Activated CD4-positive, alpha-beta T cell treated with anti-CD3 and anti-CD28 coated beads for 36 hours (primary cell): ENCODE data around the gene ATP8A2. TPM values are rescaled to one million over a fixed set of nuclear protein-coding genes. Genes with fewer than 3 reads are reported as not detected.

Experiments
- ATAC-seq: fragments of 200-7000 bp; cut with Tn5 transposase; one replicate; pipeline ENCODE4 v1.10.0; 2021; ENCODE audit warnings: mild to moderate bottlenecking, moderate library complexity
- CTCF ChIA-PET: fragments of 350-600 bp; sonication (Branson Sonifier 250); formaldehyde crosslinking; loops from one replicate; lab custom pipeline; 2021; ENCODE audit warnings: antibody characterized with exemption; lab: Charles Lee
- POLR2A ChIA-PET: fragments of 350-600 bp; sonication (Branson Sonifier 250); formaldehyde crosslinking; loops from one replicate; lab custom pipeline; 2021; ENCODE audit warnings: antibody characterized with exemption, inconsistent platforms; lab: Charles Lee
- DNase-seq: peaks from one replicate; pipeline ENCODE4 v3.0.0-alpha.2; 2020
- H3K27ac Mint-ChIP-seq: one replicate; pipeline ENCODE4 v1.8.0; 2021; ENCODE audit warnings: mixed read lengths
- H3K27me3 Mint-ChIP-seq: one replicate; pipeline ENCODE4 v1.8.0; 2021; ENCODE audit warnings: mixed read lengths
- H3K36me3 Mint-ChIP-seq: one replicate; pipeline ENCODE4 v1.8.0; 2021; ENCODE audit warnings: low read depth, mixed read lengths
- H3K4me1 Mint-ChIP-seq: one replicate; pipeline ENCODE4 v1.8.0; 2021; ENCODE audit warnings: mixed read lengths
- H3K4me3 Mint-ChIP-seq: one replicate; pipeline ENCODE4 v1.8.0; 2021; ENCODE audit warnings: mild to moderate bottlenecking, moderate library complexity, mixed read lengths
- H3K9me3 Mint-ChIP-seq: one replicate; pipeline ENCODE4 v1.8.0; 2021; ENCODE audit warnings: low read depth, mixed read lengths
- intact Hi-C, 2 experiments: fragments of 100-400 bp; cut with DNase I in 1 of 2; cut with micrococcal nuclease in 1 of 2; formaldehyde crosslinking; loops; one replicate each; pipeline versions ENCODE4 v1.14.2 to v1.15.1; 2022 to 2024; cut with DNase I, micrococcal nuclease
- total RNA-seq, 2 experiments: library from RNA; stranded (reverse); gene quantifications; one replicate each; pipeline ENCODE4 v1.2.3, GENCODE V29; 2021

ATP8A2 gene
- total RNA-seq, 2 experiments from 2014 or later: 0.30 to 0.39 TPM

- CTCF ChIA-PET: interaction anchor here (0.7 kb wide), 1 partner anchor 34 kb away, joined by 3 read pairs; no protein-coding TSS in a partner anchor
- Mint-ChIP-seq H3K9me3 (peaks cover 3% of the 10 kb centered on the region), H3K4me1 (no peaks in the 10 kb centered on the region), H3K27me3 (peaks cover 4% of the 10 kb centered on the region), H3K36me3 (no peaks in the 10 kb centered on the region), H3K27ac (no peak overlapping the region), H3K4me3 (no peak overlapping the region)
- ATAC-seq (no peak), DNase-seq (no peak)
- intact Hi-C loops: no loop called here
- POLR2A ChIA-PET: no interaction called here
Measured at GRCh38 chr13:26038931-26039475, 667.2 kb downstream of the ATP8A2 start.

- intact Hi-C loops: no loop called here
- Mint-ChIP-seq H3K4me1 (peaks cover 3% of the 10 kb centered on the region), H3K9me3 (no peaks in the 10 kb centered on the region), H3K36me3 (no peaks in the 10 kb centered on the region), H3K27me3 (peaks cover 2% of the 10 kb centered on the region), H3K4me3 (no peak overlapping the region), H3K27ac (no peak overlapping the region)
- no peak for DNase-seq
- ATAC-seq: no peak
- CTCF ChIA-PET: interaction anchor here (1.1 to 1.2 kb wide), 2 partner anchors 23 to 24 kb away, joined by 3 read pairs; no protein-coding TSS in a partner anchor
- POLR2A ChIA-PET: no interaction called here
Measured at GRCh38 chr13:26041444-26041843, 669.7 kb downstream of the ATP8A2 start.

- intact Hi-C loops: no loop called here
- H3K9me3 Mint-ChIP-seq: no peaks in the 10 kb centered on the region
- POLR2A ChIA-PET: no interaction called here
- DNase-seq (no peak), ATAC-seq (no peak)
- CTCF ChIA-PET: interaction anchor here (0.7 kb wide), 2 partner anchors 30 to 302 kb away, joined by 3 to 4 read pairs; no protein-coding TSS in a partner anchor
- peaks cover 10% of the 10 kb centered on the region for H3K27me3 Mint-ChIP-seq
- no peaks in the 10 kb centered on the region for H3K36me3 Mint-ChIP-seq
- H3K4me3 Mint-ChIP-seq: no peak overlapping the region
- peaks cover 3% of the 10 kb centered on the region for H3K4me1 Mint-ChIP-seq
- no peak overlapping the region for H3K27ac Mint-ChIP-seq
Measured at GRCh38 chr13:26042785-26043184, 671.0 kb downstream of the ATP8A2 start.

- ATAC-seq (no peak), DNase-seq (no peak)
- Mint-ChIP-seq H3K36me3 (no peaks in the 10 kb centered on the region), H3K4me1 (peaks cover 9% of the 10 kb centered on the region), H3K9me3 (no peaks in the 10 kb centered on the region), H3K27me3 (peaks cover 18% of the 10 kb centered on the region), H3K27ac (no peak overlapping the region), H3K4me3 (no peak overlapping the region)
- ChIA-PET CTCF (interaction anchor here (0.7 kb wide), 1 partner anchor 222 kb away, joined by 3 read pairs; no protein-coding TSS in a partner anchor), POLR2A (no interaction called here)
- intact Hi-C loops: no loop called here
Measured at GRCh38 chr13:26045142-26045541, 673.4 kb downstream of the ATP8A2 start.

- no peaks in the 10 kb centered on the region for H3K36me3 Mint-ChIP-seq
- no peak overlapping the region for H3K4me3 Mint-ChIP-seq
- intact Hi-C loops: no loop called here
- no peak for ATAC-seq
- no peak for DNase-seq
- peaks cover 18% of the 10 kb centered on the region for H3K27me3 Mint-ChIP-seq
- H3K4me1 Mint-ChIP-seq: peaks cover 9% of the 10 kb centered on the region
- no peaks in the 10 kb centered on the region for H3K9me3 Mint-ChIP-seq
- POLR2A ChIA-PET: no interaction called here
- no peak overlapping the region for H3K27ac Mint-ChIP-seq
- CTCF ChIA-PET: no interaction called here
Measured at GRCh38 chr13:26046639-26047038, 674.9 kb downstream of the ATP8A2 start.

GRCh38 chr13:26047040-26047439 lies 675.3 kb downstream of the ATP8A2 start:
- H3K4me1 Mint-ChIP-seq: peaks cover 10% of the 10 kb centered on the region
- ATAC-seq: no peak
- intact Hi-C loops: no loop called here
- ChIA-PET POLR2A (no interaction called here), CTCF (interaction anchor here (0.6 kb wide), 1 partner anchor 198 kb away, joined by 5 read pairs; no protein-coding TSS in a partner anchor)
- no peak overlapping the region for H3K4me3 Mint-ChIP-seq
- no peaks in the 10 kb centered on the region for H3K36me3 Mint-ChIP-seq
- no peak overlapping the region for H3K27ac Mint-ChIP-seq
- H3K27me3 Mint-ChIP-seq: peaks cover 18% of the 10 kb centered on the region
- H3K9me3 Mint-ChIP-seq: no peaks in the 10 kb centered on the region
- DNase-seq: no peak

GRCh38 chr13:26048741-26049140 lies 677.0 kb downstream of the ATP8A2 start:
- DNase-seq (no peak), ATAC-seq (no peak)
- peaks cover 31% of the 10 kb centered on the region for H3K27me3 Mint-ChIP-seq
- H3K4me3 Mint-ChIP-seq: no peak overlapping the region
- ChIA-PET CTCF (no interaction called here), POLR2A (interaction anchor here (0.6 kb wide), 1 partner anchor 29 kb away, joined by 3 read pairs; no protein-coding TSS in a partner anchor)
- intact Hi-C loops: no loop called here
- H3K4me1 Mint-ChIP-seq: peaks cover 20% of the 10 kb centered on the region
- H3K36me3 Mint-ChIP-seq: no peaks in the 10 kb centered on the region
- H3K27ac Mint-ChIP-seq: no peak overlapping the region
- no peaks in the 10 kb centered on the region for H3K9me3 Mint-ChIP-seq

GRCh38 chr13:26050568-26051230 lies 678.9 kb downstream of the ATP8A2 start:
- ChIA-PET POLR2A (interaction anchor here (0.6 kb wide), 1 partner anchor 14 kb away, joined by 3 read pairs; no protein-coding TSS in a partner anchor), CTCF (no interaction called here)
- intact Hi-C loops: no loop called here
- H3K4me1 Mint-ChIP-seq: peaks cover 17% of the 10 kb centered on the region
- no peaks in the 10 kb centered on the region for H3K36me3 Mint-ChIP-seq
- H3K27ac Mint-ChIP-seq: no peak overlapping the region
- ATAC-seq: peak; percentile 6
- peaks cover 31% of the 10 kb centered on the region for H3K27me3 Mint-ChIP-seq
- no peaks in the 10 kb centered on the region for H3K9me3 Mint-ChIP-seq
- H3K4me3 Mint-ChIP-seq: no peak overlapping the region
- DNase-seq: peak; percentile 32

GRCh38 chr13:26051231-26051656 lies 679.5 kb downstream of the ATP8A2 start:
- Mint-ChIP-seq H3K27ac (no peak overlapping the region), H3K4me3 (no peak overlapping the region), H3K9me3 (no peaks in the 10 kb centered on the region), H3K27me3 (peaks cover 31% of the 10 kb centered on the region), H3K4me1 (peaks cover 17% of the 10 kb centered on the region), H3K36me3 (no peaks in the 10 kb centered on the region)
- CTCF ChIA-PET: no interaction called here
- intact Hi-C loops: no loop called here
- ATAC-seq (no peak), DNase-seq (peak; percentile 8)
- POLR2A ChIA-PET: interaction anchor here (0.6 kb wide), 1 partner anchor 15 kb away, joined by 3 read pairs; no protein-coding TSS in a partner anchor

- Mint-ChIP-seq H3K36me3 (no peaks in the 10 kb centered on the region), H3K4me3 (peak within 1 kb of the TSS; percentile 34), H3K9me3 (no peaks in the 10 kb centered on the region), H3K27ac (no peak within 1 kb of the TSS), H3K27me3 (peaks cover 31% of the 10 kb centered on the region), H3K4me1 (peaks cover 17% of the 10 kb centered on the region)
- ChIA-PET POLR2A (no interaction called here), CTCF (interaction anchor here (1.2 kb wide), 1 partner anchor 222 kb away, joined by 3 read pairs; no protein-coding TSS in a partner anchor)
- intact Hi-C loops: no loop called here
- DNase-seq (peak; percentile 72), ATAC-seq (peak; percentile 88)
Measured at GRCh38 chr13:26051657-26052311, 680.0 kb downstream of the ATP8A2 start, which contains the start of gene SHISA2. TSS of gene SHISA2 (minus strand) at chr13:26052016. CDS start at chr13:26050975, 1,041 bp downstream.

GRCh38 chr13:26052337-26052736 lies 680.6 kb downstream of the ATP8A2 start:
- no peaks in the 10 kb centered on the region for H3K9me3 Mint-ChIP-seq
- DNase-seq (no peak), ATAC-seq (no peak)
- peaks cover 17% of the 10 kb centered on the region for H3K4me1 Mint-ChIP-seq
- intact Hi-C loops: no loop called here
- peak overlapping the region; percentile 34 for H3K4me3 Mint-ChIP-seq
- peaks cover 28% of the 10 kb centered on the region for H3K27me3 Mint-ChIP-seq
- no peaks in the 10 kb centered on the region for H3K36me3 Mint-ChIP-seq
- H3K27ac Mint-ChIP-seq: no peak overlapping the region
- CTCF ChIA-PET: interaction anchor here (0.6 to 1.2 kb wide), 3 partner anchors 180 to 472 kb away, joined by 3 read pairs; no protein-coding TSS in a partner anchor
- POLR2A ChIA-PET: no interaction called here
